ENCODE measurements around the gene OR51E2.
"Not testable (repeated sequence)": the region's sequence is repeated elsewhere in the genome, so short reads cannot be mapped to it uniquely, and the experiment has no call there.

Gene OR51E2, protein sequence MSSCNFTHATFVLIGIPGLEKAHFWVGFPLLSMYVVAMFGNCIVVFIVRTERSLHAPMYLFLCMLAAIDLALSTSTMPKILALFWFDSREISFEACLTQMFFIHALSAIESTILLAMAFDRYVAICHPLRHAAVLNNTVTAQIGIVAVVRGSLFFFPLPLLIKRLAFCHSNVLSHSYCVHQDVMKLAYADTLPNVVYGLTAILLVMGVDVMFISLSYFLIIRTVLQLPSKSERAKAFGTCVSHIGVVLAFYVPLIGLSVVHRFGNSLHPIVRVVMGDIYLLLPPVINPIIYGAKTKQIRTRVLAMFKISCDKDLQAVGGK

DNA sequence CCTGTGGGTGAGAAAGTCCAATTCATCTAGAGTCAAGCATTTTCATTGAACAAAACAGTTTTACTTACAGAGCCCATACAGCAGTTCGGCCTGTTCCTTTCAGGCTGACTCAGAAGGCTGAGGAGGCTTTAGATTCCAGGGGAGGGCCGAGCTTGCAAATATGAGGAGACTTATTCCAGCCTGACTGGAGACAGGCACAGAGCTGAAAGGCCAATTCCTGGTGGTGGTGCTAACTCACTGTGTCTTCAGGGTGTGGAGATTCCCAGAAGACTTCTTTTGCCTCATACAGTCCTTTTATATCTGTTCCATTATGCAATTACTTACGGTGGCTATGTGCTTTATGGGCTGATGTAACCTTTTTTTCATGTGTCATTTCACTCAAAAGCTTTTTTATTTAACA, at the start of gene OR51E2:
TSS of gene OR51E2 (minus strand) at position 269 of the 400 bp plus-strand sequence. CDS start 15,142 bp downstream, outside the sequence.
- no peak for DNase-seq

DNA sequence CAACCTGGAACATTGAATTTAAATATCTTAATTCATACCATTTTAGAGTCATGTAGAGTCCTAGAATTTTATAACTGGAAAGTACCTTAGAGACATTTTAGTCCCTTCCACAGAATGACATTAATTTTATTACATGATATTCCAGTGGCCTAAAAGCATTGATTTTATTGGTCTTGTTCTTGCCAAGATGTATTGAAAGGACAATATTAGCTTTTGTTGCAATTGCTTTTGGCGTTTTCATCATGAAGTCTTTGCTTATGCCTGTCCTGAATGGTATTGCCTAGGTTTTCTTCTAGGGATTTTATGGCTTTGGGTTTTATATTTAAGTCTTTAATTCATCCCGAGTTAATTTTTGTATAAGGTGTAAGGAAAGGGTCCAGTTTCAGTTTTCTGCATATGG, 43.1 kb upstream of the OR51E2 start:
- no peak for DNase-seq

DNA sequence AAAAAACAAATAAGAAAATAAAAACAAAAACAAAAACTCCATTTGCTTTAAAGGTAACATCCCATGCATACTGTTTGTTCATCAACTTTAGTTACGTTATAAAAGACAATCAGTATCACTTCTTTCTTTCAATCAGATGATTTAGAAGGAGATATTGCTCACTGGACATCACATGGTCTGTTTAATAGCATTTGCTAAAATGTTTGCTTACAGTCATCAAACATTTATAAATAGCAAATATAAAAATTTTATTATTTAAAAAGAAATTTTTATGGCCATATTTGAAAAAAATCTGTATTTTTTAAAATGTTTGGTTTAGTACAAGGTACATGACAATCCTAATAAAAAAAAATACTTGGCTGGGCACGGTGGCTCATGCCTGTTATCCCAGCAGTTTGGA, 29.5 kb upstream of the OR51E2 start:
- no peak for DNase-seq

DNA sequence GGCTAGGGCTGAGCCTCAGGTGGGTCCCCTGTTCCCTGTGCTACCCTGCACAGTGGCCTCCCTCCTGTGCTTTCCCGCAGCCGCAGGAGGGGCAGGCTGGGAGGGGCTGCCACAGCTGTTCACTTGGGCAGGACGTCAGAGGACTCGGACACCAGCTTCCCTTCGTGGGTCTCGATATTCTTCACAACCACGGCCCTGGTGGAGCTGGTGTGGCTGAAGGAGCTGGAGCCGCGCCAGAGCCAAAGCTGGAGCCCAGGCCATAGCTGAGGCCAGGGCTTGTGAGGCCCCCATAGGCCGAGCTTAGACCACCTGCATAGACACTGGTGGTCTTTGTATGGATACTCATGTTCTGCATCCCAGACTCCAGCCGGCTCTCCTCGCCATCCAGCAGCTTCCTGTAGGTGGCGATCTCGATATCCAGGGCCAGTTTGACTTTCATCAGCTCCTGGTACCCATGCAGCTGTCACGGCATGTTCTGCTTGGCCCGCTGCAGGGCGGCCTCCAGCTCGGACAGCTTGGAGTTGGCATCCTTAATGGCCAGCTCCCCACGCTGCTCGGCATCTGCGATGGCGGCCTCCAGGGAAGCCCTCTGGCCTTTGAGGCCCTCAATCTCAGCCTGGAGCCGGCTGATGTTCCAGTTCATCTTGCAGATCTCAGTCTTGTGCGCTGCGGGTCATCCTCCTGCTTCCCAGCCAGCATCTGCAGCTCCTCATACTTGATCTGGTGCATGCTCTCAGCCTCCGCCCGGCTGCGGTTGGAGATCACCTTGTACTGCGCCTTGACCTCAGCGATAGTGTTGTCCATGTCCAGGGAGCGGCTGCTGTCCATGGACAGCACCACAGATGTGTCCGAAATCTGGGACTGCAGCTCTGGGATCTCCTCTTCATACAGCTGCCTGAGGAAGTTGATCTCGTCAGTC, 25.2 kb upstream of the OR51E2 start:
- DNase-seq, result not testable (repeated sequence)

DNA sequence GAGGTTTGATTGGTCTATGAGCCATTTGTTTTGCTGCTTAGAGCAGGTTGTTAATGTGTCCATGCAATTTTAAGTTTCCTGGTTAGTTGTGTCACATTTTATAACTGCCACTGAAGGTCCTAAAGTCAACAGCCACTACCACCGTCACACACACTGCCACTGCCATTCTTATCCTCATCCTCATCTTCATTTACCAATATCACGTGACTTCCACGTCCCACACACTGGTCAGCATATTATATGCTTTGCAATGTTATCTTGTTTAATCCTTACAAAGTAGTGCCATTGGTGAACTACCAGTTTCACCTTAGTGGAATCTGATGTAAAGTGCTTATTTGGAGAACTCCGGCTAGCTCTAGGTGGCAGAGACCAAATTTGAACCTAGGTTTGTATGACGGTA, 16.6 kb upstream of the OR51E2 start:
- no peak for DNase-seq

DNA sequence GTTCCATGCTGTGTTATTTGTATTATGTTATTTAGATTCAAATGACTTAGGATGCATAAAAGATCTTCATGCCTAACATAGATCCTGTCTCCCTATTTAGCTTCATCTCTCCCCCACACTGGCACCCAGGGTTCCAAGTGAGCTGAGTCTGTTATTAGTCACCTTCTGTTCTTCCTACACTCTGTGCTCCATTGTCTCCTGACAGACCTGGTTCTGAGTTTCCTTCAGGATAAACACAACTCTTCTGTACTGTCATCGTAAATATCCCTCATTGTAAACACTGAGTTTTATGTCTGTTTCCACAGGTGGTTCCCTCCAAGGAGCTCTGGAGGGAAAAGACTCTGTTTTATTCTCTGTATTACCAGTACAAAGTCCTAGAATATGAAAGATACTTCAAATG, 15.6 kb upstream of the OR51E2 start:
- no peak for DNase-seq

DNA sequence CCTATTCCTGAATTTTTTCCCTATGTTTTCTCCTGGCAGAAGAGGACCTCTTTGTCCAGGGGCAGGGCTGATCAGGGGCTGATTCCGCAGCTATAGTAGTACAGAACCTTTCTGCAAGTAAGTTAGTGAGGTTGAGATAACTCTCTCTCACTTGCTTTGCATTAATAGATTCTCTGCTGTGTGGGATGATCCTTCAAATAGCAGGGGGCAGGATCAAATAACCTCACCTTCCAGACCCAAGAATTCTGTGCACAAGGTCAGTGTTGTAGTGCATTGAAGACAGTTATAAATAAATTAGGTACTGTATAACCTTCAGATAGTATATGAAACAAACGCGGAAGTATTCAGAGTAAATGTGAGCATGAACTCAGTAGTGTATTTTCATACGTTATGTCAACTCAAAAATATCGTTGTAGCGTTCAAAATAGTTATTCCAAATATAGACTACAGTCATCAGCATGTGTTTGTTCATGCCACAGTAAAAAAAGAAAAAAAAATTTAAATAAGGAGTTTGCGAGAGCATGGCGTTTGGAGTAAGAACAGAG, 7.2 kb upstream of the OR51E2 start:
- DNase-seq, result no peak

DNA sequence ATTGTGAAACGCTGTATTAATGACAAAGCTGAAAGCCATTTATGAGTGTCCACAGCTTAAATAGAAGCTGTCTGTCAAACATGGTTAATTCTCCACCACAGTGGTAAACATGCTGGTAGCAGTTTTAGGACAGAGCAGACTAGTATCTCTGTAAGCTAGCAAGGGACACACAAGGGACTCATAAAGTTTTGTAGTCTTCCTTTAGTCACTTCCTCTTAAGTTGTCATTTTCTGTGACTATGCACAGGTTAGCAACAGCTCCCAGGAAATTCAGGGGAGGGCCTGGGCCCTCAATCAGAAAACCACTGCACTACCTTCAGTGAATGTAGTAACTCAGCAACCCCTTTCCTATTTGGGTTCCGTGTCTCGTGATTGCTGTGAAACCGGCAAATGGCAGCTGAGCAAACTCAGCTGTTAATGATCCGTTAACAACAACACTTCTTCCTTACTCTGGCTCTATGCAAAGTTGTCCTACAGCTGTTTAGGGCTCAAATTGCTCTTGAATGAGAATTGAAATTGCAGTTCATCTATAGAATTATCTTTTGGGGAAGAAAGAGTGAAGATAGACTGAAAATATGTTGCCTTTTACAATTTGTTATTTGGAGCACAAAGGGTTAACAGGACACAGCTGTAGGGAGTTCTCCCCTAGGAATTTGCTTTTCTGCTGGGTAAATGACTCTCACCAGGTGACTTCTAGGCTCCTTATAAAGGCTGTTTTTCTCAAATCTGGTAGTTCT, 6.6 kb upstream of the OR51E2 start, which contains the start of gene MMP26:
TSS of gene MMP26 (plus strand) at position 731 of the 736 bp plus-strand sequence.
- no peak for DNase-seq

DNA sequence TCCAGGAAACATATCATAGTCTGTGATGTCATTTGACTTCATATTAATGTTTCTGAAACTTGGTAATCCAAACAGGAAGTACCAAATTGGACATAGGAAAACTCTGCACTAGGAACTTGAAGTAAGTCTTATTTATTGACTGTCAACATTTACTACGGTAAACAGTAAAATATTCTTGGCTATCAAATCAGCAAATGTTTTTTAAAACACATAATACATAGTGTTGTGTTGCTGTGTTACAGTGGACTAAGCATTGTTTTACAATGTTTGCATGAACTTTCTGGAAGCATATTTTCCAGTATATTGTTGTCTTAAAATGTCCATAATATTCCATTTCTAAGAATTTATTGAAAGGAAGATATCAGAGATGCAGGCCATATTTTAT, 2.8 kb upstream of the OR51E2 start:
- no peak for DNase-seq

DNA sequence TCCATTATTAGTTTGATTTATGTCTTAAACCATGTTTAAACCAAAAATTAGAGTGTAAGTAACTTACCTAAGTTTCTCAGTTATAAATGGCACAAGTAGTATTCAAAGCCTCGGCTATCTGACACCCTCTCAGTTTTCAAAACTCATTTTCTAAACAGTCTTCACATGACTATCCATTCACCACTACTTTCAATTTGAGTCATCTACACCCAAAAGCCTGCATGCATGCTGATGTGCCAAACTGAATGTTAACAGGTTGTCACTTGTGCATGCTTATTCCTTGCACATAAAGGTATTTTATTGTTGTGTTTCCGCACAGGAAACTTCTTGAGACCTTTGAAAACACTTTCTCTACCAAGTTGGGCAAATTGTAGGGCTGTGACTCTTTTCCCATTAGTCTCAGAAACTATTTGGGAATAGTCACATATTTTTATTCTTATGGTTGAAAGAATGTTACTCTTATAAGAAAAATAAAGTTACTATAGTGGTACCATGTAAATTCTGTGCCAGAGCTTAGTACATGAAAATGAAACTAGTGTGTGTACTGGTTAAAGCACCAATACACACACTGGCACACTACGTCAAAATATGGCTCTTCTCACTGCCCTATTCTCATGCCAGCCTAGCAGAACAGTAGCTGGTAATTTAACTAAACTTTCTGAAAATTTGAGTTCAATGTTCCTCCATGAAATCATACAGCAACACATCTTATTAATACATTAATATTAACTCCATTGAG, 2.2 kb upstream of the OR51E2 start:
- no peak for DNase-seq

DNA sequence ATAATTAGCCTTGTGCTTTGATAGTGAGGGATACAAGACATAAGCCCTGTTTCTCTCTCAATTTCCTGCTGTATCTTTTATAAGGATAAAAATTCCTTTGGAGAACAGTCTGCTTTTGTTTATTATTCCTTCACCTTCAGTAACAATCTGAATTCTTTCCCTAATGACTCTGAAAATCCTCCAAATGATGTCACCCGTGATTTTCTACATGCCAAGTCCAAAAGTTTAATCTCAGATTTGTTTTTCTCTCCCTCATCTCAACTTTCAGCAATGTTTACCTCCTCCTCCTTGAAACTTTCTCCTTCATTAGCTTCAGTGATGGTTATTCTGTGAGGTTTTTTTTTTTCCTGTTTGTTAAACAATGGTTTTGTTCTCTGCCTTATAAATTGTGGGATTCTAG, 2.2 kb downstream of the OR51E2 start:
- DNase-seq, result no peak

DNA sequence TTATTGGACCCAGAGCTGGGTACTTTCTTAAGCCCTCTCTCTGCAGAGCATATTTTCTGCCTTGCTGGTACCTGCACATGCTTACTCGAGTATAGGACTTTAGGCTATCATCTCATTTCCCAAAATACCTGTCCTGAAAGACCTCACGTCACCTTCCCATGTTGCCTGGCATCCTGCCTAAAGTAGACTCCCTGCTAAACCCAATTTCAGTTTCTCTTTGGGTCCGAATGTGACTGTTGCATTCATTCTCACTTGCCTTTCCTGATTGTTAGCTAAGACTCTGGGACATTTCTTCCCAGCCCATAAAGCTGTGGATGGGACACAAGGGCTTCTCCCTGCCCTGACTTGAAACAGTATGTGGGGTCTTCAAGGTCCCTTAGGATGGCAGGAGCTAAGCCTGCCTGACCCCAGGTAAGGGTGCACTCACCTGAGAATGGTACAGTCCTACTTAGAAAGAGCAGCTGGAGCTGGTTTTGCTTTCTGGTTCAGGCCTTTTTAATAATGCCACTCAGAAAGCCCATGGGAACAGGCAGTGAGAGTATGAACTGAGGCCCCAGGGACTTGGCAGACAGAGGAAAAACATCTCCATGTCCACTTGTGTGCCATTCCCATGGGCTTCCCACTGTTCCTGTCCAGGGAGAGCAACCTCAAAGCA, 12.9 kb downstream of the OR51E2 start:
- DNase-seq, result no peak

DNA sequence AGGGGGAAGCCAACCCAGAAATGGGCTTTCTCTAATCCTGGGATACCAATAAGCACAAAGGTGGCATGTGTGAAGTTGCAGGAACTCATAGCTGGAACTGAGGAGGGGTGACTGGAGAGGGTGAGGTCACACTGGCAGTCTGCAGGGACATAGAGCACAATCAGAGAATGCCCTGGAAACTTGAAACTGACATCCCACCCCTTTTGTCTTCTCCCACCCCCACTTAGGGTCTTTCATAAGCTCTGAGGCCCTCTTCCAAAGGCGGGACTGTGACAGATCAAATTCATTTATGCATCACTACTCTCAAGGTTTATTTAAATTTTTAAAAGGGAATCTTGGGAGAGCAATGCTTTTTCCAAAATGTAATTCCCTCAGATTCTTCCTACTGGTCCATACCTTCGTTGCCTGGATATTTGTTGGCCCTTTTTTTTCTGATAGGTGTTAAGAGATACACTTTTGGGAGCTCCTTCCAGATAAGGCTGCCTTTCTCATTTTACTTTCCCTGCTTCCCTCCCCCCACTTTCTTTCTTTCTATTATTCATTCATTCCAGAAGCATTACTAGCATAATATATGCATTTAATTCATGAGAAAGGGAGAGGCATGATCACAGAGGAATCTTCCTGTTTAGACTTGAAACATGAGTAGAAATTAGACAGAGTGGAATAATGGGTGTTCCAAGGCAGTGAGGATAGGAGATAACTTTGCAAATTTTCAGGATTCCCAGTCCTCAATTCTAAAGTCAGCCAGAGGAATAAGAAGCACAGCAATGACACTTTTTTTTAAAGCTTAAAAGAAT, 14.8 kb downstream of the OR51E2 start:
- DNase-seq, result no peak

DNA sequence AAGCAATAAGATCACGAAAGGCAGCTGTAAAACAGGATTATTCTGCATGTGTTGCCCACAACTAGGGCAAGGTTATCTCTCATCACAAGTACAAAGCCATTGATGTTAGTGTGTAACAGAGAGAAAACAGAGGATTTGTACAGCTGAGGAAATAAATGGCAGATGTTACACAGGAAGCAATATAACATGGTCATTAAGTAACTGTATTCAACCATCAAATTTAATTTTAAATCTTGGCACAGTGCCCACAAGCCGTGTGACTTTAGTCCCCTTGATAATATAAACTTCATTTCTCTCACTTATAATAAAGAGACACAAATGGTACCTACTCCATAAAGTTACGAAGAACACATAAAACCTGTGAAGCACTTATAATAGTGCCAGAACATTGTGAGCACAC, 17.3 kb downstream of the OR51E2 start:
- DNase-seq, result no peak

DNA sequence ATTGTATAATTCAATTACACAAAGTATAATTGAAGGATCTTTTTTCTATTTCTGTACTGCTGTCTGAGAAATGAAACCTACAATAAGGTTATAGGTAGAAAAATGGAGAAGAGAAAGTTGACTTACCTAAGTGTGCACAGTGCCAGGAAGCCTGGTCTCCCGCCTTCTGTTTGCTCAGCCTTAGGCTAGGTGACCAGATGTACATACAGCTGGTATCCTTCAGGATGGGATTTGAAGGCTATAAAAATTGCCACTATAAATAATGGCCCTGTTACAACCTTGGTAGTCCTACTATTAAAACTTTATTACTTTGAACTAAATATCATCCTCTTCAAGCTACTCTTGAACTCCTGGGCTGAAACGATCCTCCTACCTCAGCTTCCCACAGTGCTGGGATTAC, 19.7 kb downstream of the OR51E2 start:
- DNase-seq, result no peak

DNA sequence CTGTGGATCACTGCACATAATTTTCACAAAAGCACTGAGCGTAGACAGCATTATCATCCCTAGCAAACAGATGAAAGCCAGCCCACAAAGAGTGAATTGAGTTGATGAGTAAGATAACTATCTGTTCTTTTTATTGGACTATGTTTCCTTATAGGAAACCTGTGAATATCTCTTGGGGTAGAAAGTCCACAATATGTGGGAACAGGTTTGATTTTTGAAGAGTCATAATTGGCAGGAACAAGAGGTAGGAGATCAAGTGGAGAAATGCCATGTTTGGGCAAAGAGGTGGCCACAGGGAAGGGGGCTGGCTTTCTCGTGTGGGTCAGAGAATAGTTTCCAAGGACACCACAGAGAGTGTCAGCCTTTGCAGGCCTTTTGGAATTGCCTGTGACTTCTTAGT, 23.9 kb downstream of the OR51E2 start:
- no peak for DNase-seq

DNA sequence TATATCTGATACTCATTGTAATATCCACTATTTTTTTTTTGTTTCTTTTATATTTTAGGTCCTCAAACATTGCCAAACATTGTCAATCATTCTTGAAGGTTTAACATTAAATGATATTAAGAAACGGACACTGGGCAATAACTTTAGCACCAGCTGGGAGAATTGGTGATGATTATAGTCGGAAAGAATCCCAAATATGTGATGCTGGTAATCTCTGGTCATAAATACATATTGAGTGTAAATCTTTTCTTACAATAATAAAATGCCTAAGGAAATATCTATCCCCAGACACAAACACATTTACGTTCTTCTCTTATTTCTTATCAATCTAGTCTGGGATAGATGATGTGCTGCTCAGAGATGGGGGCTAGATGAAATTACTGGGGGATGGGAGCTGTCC, 25.2 kb downstream of the OR51E2 start:
- DNase-seq, result no peak

DNA sequence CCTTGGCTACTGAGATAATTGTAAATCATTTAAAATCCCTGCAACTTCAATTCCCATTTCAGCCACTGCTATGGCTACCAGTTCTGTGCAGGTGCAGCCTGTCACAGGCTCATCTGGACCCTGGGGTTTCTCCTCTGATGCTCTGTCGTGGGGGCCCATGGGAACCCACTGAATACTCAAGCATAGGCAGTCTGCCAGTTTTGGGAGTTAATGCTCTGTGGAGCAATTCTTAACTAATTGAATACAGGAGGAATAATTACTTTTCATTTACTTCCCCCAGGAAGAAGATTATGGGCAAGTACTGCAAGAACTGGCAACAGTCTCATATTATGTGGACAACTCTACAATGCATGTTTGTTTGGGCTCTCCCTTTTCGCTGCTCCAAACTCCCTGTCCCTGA, 25.9 kb downstream of the OR51E2 start:
- DNase-seq, result no peak

DNA sequence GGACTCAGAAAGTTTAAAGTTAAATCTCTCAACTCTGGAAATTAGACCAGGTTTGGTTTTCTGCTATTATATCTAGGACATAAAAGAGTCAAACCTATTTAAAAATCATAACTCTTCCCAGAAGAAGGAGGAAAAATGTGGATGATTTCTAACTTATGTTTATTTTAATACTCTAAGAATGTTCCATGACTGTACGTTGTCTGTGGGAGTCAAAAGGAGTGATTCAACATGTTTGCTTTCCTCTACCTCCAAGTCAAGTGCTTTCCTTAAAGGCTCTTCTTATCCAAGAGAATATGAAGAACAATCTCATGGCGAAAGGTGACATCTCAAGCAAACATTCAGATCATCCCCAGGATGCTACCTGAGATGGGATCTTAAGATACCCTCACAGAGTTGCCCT, 32.2 kb downstream of the OR51E2 start:
- DNase-seq, result no peak

DNA sequence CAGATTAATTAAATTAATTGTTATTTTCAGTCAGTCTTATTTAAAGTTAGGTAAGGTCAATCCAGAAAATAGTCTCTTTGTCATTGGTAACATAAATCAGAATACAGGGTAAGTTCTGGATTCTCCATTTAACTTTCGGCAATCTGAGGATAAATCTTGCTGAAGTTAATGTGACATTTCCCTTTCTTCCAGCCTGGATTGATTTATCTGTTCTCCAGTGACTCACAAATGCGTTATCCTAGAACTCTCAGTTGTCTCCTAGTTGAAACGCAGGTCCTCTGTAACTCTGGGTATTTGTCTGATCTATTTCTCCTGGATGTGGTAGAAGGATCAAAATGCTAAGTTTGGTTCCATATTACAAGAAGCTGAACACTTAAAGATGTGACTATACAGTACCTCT, 32.9 kb downstream of the OR51E2 start:
- DNase-seq, result no peak

DNA sequence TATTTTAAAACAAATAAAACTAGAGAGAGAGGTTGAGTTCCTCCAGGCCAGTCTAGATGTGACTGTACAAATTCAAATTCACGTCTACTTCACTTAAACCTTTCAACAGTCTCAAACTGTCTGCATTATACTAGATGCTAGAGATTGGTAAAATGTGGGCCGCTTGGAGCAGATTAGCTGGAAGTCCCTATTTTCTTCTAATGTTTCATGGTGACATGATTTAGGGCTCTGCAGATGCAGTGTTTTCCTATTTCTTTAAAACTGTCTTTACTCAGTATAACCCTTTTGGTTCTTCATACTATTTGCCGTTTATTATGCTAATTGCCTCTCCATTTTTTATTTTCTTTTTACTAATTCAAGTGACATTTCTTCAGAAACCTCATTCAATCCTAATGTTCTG, 33.5 kb downstream of the OR51E2 start:
- no peak for DNase-seq

Data from CD4-positive, alpha-beta T cell treated with Interferon gamma for 1 hour (primary cell).